ENCODE measurements around the gene SLC5A2.
"Not testable (repeated sequence)": the region's sequence is repeated elsewhere in the genome, so short reads cannot be mapped to it uniquely, and the experiment has no call there.

Gene SLC5A2

DNA sequence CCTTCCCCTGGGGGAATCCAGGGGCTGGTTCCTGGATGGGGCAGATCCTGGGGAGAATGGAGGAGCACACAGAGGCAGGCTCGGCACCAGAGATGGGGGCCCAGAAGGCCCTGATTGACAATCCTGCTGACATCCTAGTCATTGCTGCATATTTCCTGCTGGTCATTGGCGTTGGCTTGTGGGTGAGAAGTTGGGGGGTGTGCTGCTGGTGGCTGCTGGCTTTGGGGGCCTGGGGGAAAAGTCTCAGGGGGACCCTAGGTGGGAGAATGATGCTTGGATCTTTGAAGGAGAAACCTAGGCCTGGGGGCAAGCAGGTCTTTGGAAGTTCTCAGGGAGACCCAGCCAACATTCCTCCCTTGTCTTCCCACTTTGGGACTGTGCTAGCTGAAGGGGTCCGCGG is at the start of gene SLC5A2:
Gene SLC5A2, plus strand, starts transcription at position 43 of the 400 bp plus-strand sequence. Its CDS starts 14 bp downstream, at position 57.
- DNase-seq = no peak

DNA sequence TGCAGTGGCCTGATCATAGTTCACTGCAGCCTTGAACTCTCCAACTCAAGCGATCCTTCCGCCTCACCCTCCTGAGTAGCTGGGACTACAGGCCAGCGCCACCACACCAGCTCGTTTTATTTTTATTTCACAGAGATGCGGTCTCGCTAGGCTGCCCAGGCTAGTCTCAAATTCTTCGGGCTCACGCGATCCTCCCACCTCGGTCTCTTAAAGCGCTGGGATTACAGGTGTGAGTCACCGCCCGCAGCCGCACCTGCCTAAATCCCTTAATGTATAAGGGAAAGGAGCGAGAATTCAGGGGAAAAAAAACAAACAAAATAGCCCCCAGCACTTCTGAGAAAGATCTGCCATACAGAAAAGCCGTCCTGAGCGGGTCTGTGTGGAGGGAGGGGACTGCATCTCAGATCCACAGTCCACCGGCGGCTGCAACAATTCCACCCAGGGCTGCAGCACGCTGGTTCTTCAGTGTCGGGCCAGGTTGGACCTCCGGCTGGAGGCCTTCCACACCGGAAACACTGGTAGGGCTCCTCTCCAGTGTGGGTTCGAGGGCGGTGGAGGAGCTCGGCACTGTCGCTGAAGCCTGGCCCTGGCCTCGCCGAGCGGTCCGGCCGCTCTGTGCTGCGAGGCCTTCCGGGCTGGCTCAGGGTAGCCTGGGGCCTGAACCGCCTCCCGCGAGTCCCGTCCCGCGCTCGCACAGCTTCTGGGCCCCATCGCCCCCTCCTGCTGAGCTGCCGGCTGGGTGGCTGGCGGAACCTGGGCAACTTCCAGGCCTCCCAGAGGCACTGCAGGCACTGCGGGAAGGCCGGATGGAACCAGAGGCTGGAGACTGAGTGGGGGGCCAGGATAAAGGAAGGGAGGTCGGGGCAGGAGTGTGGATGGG is 47.3 kb upstream of the SLC5A2 start:
- no peak for DNase-seq

DNA sequence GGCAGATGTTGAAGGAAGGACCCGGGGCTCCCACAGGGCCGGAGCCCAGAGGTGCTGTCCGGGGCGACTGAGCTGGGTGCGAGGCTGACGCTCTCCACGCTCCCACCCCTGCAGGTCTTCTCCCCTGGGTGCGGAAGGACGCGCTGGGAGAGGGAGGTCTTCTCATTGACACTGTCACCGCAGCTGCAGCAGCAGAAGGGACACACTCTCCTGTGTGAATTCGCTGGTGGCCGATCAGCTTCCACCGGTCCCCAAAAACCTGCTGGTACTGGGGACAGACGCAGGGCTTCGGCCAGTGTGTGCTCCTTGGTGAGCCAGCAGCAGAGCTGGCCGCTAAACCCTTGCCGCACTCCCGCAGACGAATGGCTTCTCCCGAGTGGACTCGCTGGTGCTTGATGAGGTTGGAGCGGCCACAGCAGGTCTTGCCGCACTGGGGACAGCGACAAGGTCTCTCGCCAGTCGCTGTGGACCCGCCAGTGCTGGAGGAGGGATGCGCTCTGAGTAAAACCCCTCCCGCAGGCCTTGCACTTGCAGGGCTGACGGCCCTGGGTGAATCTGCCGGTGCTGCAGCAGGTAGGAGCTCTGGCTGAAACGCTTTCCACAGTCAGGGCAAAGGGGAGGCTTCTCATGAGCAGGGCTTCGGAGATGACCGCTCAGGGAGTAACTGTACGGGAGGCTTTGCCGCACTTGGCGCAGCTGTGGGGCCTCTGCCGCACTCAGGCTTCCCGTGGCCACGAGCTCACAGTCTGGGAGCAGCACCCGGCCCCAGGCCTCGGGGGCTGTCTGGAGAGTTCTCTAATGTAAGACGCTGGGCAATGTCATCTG is 46.5 kb upstream of the SLC5A2 start:
- no peak for DNase-seq

DNA sequence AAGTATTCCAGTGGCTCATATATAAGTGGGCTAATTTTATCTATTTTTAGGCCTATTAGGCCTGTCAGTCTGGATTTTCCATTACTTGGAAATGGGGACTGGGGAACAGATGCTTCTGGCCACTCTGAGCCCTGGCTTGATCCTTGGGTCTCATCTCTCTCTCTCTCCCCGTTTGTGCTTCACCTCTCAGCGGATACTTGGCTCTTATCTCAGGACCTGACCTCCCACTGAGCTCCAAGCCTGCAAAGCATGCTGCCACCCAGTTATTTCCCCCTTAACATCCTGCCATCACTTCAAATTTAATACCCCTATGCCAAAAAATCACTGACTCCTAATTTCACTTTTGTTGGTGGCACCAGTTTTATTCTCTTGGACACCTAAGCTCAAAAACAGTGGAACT is 44.5 kb upstream of the SLC5A2 start:
- DNase-seq = no peak

DNA sequence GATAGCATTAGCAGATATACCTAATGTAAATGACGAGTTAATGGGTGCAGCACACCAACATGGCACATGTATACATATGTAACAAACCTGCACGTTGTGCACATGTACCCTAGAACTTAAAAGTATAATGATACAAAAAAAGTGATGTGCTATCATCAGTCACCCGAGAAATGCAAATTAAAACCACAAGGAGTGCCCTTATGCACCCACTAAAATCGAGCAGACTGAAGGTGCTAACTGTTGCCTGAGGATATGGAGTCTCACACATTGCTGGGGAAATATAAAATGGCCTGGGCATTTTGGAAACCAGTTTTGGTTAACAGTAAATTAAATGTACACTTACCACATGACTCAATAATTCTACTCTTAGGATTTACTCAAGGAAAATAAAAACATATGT is 43.9 kb upstream of the SLC5A2 start:
- not testable (repeated sequence) for DNase-seq

DNA sequence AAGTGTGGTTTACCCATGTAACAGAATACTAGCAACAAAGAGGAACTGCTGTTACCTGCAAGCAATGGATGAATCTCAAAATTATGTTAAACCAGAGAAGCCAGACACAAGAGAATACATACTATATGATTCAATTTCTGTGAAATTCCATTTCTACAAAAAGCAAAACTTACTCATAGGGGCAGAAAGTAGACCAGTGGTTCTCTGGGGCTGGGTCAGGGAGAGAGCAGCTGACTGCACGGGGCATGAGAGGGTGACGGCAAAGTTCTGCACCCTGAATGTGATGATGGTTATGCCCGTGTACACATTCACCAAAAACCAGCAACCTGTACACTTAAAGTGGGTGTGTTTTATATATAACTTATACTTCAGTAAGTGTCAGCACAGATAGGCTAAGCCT is 43.4 kb upstream of the SLC5A2 start:
- DNase-seq = no peak

DNA sequence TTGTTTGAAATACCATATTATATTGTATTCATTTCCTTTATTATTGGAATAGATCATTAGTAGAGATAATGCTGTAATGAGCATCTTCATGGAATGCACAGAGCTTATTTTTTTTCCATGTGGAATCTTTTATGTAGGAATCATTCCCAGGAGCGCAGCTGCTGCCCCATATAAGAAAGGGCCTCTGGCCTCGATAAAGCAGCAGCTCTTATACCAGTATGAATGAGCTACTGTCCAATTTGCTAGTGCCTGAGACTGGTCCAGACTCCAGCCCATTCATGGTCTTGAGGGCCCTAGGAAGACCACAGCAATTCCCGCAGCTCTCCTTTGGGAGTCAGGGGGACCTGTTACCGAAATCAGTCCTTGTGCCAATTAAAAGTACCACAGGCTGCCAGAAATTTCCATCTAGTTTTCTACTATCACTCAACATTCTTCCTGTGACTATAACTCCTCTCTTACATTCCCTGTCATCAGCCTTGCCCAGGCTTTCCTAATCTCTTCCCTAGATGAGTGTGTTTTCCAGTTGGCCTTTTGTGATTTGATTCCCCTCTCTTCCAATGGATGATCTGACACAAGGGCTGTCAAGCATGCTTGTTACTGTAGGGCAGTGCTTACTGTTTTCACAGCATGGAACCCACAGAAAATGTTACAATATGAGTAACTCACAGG is 42.3 kb upstream of the SLC5A2 start:
- no peak for DNase-seq

DNA sequence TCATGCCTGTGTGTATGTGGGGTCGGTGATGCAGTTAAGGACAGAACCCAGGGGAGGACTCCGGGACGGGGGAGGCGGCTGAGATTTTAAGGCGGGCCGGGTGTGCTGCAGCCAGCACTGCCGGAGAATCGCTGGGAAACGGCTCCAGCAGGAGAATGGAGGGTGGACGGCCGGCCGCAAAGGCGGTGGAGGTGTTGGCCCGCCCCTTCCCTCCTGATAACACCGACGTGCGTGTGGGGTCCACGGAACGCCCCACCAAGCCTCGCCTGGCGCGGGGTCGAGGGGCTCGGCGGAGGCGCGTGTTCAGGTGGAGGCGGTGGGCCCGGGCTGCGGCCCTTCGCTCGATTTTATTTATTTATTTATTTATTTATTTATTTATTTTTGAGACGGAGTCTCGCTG is 41.0 kb upstream of the SLC5A2 start:
- DNase-seq = no peak

DNA sequence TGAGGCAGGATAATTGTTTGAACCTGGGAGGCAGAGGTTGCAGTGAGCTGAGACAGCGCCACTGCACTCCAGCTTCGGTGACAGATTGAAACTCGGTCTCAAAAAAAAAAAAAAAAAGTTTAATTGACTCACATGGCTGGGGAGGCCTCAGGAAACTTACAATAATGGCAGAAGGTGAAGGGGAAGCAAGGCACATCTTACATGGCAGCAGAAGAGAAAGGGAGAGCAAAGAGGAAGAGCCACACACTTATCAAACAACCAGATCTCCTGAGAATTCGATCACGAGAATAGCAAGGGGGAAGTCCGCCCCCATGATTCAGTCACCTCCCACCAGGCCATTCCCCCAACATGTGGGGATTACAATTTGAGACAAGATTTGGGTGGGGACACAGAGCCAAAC is 37.0 kb upstream of the SLC5A2 start:
- DNase-seq = not testable (repeated sequence)

DNA sequence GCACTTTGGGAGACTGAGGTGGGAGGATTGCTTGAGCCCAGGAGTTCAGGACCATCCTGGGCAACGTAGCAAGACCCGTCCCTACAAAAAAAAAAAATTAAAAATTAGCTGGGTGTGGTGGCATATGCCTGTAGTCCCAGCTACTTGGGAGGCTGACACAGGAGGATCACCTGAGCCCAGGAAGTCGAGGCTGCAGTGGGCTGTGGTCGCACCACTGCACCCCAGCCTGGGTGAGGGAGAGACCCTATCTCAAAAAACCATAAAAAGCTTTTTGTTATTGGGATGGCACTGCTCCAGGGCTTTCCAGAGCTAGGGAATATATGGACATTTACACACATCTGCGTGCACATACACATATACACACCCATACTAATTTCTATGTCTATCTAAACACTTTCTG is 31.7 kb upstream of the SLC5A2 start:
- DNase-seq = no peak

DNA sequence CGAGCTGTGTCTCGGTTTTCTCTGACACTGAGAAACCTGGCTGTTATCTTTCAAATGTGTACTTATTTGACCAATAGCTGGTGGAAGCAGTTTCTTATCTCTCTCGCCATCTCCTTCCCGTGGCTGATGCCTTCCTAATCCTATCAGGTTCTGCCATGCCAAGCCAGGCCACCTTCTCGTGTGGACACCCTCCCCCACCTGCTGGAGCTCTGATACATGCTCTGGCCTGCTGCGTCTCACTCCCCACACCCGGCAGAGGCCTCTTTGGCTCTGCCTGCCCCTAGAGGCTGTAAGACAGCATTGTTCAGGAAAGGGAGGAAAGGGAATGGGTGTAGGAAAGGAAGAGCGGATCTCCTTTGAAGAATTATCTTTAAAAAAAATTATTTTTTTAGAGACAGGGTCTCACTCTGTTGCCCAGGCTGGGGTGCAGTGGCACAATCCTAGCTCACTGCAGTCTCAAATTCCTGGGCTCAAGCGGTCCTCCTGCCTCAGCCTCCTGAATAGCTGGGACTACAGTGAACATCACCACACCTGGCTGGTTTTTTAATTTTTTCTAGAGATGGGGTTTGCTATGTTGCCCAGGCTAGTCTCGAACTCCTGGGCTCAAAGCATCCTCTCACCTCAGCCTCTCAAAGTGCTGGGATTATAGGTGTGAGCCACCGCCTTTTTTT is 31.1 kb upstream of the SLC5A2 start:
- DNase-seq = no peak

DNA sequence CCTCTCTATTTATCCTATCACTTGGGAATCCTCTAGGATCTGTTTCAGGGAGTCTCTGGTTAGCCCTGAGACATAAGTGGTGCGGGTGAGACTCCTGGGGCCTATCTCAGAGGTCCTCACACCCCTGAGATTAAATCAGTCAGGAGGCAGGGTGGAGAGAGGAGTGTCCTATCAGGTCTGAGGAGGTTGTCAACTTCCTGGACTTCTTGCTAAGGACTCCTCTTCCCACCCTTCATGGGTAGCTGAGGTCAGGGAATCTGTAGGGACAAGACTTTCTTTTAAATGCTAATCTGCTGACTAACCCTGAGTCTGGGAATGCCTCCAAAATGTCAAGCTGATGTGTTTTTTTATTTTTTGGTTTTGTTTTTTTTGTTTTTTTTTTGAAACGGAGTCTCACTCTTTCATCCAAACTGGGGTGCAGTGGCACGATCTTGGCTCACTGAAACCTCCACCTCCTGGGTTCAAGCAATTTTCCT is 30.3 kb upstream of the SLC5A2 start:
- DNase-seq = no peak

DNA sequence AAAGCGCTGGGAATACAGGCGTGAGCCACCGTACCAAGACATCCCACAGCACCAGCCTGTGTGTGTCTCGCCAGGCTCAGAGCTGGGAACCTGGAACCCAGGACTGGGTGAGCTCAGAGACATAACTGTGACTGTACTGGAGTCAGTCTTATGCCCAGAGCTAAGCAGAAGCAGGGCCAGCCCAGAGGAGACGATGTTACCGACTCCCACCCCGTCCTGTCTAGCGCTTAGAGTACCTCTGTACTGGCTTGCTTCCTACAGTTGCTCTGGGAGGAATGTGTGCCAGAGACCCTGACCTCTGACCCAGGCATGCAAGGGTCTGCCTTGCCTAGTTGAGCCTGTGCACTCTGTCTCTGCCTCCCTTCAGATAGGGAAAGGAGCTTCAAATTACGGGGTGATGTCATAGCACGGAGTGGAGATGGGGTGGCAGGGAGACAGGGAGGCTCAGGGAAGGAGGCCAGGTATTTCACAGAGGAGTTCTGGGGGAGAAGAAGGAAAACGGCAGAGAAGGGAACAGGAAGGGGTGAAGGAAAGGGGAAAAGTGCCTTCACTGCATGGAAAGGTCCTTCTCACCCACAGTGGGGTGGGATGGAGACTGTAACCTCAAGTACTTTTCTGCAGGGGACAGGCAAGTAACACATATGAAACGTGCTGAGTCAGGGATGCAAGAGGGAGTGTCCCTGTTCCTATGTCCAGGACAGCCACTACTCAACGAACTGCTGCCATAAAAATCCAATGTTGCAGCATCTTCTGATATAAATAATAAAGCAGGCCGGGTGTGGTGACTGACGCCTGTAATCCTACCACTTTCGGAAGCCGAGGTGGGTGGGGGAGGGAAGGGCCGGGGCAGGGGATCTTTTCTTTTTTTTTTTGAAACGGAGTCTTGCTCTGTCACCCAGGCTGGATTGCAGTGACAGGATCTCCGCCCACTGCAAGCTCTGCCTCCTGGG is 29.4 kb upstream of the SLC5A2 start:
- DNase-seq = no peak

DNA sequence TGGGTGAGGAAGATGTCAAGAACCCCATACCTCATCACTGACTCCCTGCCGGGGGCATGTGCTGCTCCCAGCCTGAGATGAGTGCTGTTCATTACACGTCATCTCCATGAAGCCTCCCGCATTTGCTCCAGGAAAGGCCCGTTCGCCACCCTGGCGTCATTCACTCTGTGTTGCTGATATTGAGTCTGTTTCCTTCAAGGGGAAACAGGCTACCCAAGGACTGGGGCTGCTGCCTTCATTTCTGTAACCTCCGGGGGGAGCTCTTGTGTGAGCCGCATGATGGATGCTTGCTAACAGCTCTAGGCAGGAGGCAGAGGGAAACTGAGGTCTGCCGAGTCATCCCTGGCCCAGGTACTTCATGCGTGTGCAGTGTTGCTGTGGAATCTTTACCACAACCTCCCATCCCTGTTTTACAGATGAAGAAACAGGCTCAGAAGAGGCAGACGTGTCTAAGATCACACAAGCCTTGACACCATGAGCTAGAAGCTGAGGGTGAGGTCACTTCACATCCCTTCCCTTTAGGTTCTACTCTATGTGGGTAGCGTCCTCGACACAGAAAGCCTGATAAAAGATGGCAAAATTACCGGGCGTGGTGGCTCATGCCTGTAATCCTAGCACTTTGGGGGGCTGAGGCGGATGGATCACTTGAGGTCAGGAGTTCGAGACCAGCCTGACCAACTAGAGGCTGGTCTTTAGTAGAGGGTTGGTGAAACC is 27.2 kb upstream of the SLC5A2 start:
- DNase-seq = peak; percentile 52 to 61

DNA sequence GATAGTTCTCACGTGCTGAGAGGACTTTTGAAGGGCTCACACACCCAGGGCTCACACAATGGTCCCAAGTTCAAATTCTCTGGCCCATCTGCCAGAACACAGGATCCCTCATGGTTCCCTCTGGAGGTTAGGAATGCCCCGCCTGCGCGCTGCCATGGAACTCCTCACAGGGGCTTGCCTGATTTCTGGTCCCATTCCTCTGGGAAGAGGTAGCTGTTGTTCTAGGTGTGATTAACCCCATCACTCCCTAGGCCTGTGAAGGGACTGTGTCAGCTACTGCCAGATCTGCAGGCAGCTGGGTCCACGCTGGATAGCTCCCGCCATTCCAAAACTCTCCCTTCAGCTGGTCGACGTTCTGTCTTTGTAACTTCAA is 25.9 kb upstream of the SLC5A2 start:
- no peak for DNase-seq

DNA sequence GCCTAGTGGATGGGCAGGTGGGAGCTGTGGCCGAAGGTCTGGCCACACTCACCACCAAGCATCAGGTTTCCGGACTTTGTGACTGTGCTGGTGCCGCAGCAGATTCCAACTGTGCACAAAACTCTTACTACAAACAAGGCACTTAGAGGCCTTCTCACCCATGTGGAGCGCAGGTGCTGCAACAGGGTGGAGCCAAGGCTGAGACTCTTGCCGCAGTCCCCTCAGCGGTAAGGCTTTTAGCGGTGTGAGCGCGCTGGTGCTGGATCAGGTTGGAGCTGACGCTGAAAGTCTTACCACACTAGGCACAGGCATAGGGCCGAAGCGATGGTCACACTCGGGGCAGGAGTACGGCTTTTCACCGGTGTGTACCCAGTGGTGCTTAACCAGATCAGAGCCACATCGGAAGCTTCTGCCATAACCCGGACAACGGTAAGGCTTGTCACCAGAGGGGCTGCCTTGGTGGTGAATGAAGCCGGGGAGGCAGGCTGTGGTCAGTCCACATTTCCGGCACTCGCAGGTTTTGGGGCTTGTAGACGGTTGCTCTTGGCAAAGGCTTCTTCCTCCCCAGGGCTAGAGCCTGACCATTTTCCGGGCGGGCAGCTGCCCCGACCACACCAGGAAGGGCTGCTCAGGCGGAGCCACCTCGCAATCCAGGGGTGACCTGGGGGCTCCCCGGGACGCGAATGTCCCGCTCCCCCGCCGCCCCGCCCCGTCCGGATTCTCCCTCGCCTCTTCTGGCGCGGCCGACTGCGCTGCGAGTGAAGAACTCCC is 24.7 kb upstream of the SLC5A2 start:
- peak; percentile 70 to 72 for DNase-seq

DNA sequence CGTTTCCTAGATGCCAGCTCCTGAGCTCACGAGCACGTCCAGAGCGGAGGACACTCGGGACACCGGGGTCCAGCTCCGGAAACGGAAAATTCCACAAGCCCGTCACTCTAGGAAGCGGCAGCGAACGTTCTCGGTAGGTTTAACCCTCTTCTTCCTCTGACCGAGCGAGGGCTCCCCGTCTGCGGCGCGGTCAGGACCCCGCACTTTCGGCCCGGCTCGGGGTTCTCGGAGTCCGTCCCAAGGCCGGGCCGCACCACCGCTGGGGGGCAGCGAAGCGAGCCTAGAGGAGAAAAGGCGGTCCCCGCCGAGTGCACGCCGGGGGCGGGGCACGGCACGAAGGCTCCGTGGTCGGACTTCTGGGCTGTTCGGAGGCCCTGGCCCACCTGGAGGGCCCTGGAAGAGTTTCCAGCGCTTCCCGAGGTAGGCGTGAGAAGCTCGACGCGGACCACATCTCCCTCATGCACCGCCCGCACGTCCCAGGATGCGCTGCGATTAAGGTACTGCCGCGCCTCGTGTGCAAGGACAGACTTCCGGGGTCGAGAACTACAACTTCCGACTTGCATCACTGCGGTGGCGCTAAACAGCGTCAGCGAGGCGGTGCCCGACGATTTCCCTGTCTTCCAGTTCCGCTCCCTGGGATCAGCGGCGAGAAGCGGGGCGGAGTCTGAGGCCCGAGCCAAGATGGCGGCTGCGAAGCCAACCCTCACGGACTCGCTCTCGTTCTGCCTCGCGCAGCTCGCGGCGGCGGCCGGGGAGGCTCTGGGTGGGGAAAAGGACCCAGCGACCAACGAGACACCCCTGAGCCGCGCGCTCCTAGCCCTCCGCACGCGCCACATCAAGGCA is 23.9 kb upstream of the SLC5A2 start, which contains the start of gene ARMC5:
Gene ARMC5, plus strand, starts transcription at position 658 of the 843 bp plus-strand sequence. Its CDS starts 24 bp downstream, at position 682.
- peak; percentile 96 to 97 for DNase-seq

DNA sequence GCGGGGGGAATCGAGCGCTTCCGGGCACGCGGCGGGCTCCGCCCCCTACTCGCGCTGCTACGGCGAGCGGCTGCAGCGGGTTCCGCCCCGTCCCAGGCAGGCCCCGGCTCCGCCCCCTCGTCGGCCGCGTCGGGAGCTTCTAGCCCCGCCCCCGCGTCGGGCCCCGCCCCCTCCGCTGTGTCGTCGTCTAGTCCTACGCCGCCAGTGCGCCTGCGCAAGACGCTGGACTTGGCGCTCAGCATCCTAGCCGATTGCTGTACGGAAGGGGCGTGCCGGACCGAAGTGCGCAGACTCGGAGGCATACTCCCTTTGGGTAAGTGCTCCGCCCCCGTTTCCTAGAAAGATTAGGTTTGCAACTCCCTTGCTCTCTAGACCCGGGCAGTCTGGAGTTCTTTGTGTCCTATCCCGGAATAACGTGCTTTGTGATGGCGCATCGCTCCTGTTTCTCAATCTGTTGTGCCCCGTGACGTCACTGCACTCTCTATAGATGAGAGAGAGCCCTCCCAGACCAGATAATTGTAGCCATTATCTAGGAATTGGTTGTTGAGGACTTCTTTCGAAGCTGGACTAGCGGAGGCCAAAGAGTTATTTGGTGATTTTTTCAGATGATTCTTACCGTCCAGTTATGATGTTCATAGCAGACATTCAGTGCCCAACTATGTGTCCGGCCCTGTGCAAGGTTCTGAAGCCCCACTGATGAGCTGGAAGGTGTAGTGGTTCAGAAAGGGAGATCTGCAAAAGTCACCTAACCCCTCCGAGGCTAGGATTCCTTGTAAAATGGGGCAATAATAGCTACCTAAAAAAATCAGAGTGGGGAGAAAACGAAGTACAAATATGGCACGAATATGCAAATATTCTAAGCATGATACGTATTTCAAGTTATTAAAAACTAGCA is 23.0 kb upstream of the SLC5A2 start:
- peak; percentile 100 for DNase-seq
